Panc1 (cell line): ENCODE data around the gene BARHL1. TPM values are rescaled to one million over a fixed set of nuclear protein-coding genes. Genes with fewer than 3 reads are reported as not detected.

Experiments
- ATAC-seq: fragments of 200-7000 bp; cut with Tn5 transposase; 2 replicates; pipeline ENCODE4 v1.9.1; 2020; ENCODE audit warnings: mild to moderate bottlenecking, moderate library complexity
- BruUV-seq: library from RNA; stranded (reverse); fragments of 400-500 nt; replicated peaks from 2 replicates; lab custom pipeline; 2021; lab: Mats Ljungman, UMichigan
- CTCF ChIA-PET: fragments of 300-600 bp; sonication (Branson Sonifier 250); formaldehyde crosslinking; loops from one replicate; lab custom pipeline; 2022; ENCODE audit warnings: antibody characterized with exemption; lab: Charles Lee
- POLR2A ChIA-PET: fragments of 300-600 bp; sonication (Branson Sonifier 250); formaldehyde crosslinking; loops from one replicate; lab custom pipeline; 2022; ENCODE audit warnings: antibody characterized with exemption; lab: Charles Lee
- DNase-seq: peaks from one replicate; pipeline ENCODE4 v3.0.0-alpha.2; 2010; ENCODE audit warnings: low read depth, low spot score
- H3K27ac ChIP-seq: 2 replicates; pipeline ENCODE4 v1.5.1; 2011; ENCODE audit warnings: mild to moderate bottlenecking, low read length, inconsistent platforms
- H3K27me3 ChIP-seq: fragments of 200-500 bp; sonication (Bioruptor generic); 2 replicates; pipeline ENCODE4 v1.6.0; 2014; ENCODE audit warnings: low read length, inconsistent platforms; ENCODE audit not compliant: control insufficient read depth, insufficient read depth
- H3K36me3 ChIP-seq: fragments of 200-500 bp; sonication (Bioruptor generic); 2 replicates; pipeline ENCODE4 v1.5.1; 2014; ENCODE audit warnings: inconsistent platforms, mild to moderate bottlenecking, low read length, moderate library complexity; ENCODE audit not compliant: control insufficient read depth, insufficient read depth
- H3K4me1 ChIP-seq: 2 replicates; pipeline ENCODE4 v1.5.1; 2011; ENCODE audit warnings: inconsistent platforms, mild to moderate bottlenecking, low read length, moderate library complexity; ENCODE audit not compliant: control insufficient read depth, insufficient read depth
- H3K4me3 ChIP-seq, 2 experiments: 2 replicates each; pipeline ENCODE4 v1.5.1; 2011 to 2012; ENCODE audit warnings: low read depth in 2 of 2, low read length in 2 of 2, mild to moderate bottlenecking in 2 of 2, inconsistent platforms in 1 of 2, moderate library complexity in 1 of 2
- H3K9me3 ChIP-seq: fragments of 200-500 bp; sonication (Bioruptor generic); 2 replicates; pipeline ENCODE4 v1.5.1; 2014; ENCODE audit warnings: low read depth, mild to moderate bottlenecking, inconsistent platforms, low read length, moderate library complexity; ENCODE audit not compliant: control insufficient read depth, insufficient read depth
- POLR2AphosphoS5 ChIP-seq: IDR thresholded peaks from 2 replicates; pipeline ENCODE4 v1.6.1; 2012; ENCODE audit warnings: mild to moderate bottlenecking, low read depth, low read length, moderate library complexity
- SIN3A ChIP-seq: IDR thresholded peaks from 2 replicates; pipeline ENCODE4 v1.6.1; 2012; ENCODE audit warnings: low read depth, mild to moderate bottlenecking, low read length, moderate library complexity, borderline replicate concordance; ENCODE audit not compliant: insufficient read depth
- TCF7L2 ChIP-seq: IDR thresholded peaks from 2 replicates; pipeline ENCODE4 v1.6.1; 2011; ENCODE audit warnings: mild to moderate bottlenecking, low read depth, low read length, inconsistent platforms
- in situ Hi-C: cut with HindIII; loops from 2 replicates; pipeline ENCODE4 v1.10.0; 2016; ENCODE audit warnings: low sequenced_read_pairs, low pct_unique_long_range_greater_than_20kb
- intact Hi-C: fragments of 100-400 bp; cut with micrococcal nuclease; formaldehyde crosslinking; loops from one replicate; pipeline ENCODE4 v1.10.0; 2022; ENCODE audit not compliant: unreplicated experiment
- total RNA-seq: library from RNA; stranded (reverse); gene quantifications from one replicate; pipeline ENCODE4 v1.2.1, GENCODE V29; 2021; ENCODE audit not compliant: unreplicated experiment
- TF ChIP-seq, protein P1 (sequence below), 2 experiments: IDR thresholded peaks; 2 replicates each; pipeline ENCODE4 v1.6.1; 2011 to 2012; ENCODE audit warnings: low read depth in 2 of 2, control low read depth in 1 of 2, low read length in 1 of 2, mild to moderate bottlenecking in 1 of 2, moderate library complexity in 1 of 2; ENCODE audit not compliant: insufficient read depth in 1 of 2
- TF ChIP-seq, protein P2 (sequence below): fragments of 450-650 bp; IDR thresholded peaks from 2 replicates; pipeline ENCODE4 v1.5.1; 2017; ENCODE audit warnings: mild to moderate bottlenecking

The BARHL1 gene
- total RNA-seq, 1 experiment from 2014 or later: not detected

DNA sequence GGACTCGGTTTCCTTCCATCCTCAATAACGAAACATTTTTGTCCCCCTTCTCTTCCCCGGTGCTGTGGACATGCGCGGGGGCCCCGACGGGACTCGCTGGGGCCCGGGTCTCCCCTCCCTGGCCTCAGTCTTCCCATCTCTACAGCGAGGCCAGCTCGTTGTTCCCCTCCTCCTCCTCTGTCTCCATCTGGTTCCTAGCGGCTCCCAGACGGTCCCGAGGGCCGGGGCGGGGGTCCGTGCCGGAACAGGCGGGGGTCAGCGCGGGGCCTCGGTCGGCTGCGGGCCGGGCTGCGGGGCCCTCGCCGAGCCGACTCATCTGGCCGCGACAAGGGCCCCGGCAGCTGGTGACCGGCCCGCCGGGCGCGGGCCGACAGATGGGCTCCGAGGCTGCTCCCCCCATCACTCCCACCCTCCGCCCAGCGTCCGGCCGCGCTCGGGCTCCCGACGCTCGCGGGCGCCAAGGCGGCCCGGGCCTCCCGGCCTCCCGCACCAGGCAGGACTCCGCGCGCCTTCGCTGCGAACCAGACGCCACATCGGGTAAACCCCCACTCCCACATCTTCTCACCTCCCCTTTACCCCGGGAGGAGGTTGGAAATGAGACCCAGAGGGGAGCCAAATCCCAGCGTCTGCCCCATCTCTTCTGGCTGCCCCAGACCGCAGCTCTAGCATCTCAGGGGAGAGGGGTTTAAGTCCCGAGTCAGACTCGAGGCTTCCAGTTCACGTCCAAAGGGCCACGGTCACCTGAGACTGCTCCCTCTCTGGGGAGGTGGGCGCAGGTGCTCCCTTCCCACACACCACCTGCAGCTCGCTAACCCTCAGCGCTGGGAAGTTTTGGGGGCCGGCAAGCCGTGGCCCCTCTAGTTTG lies 8.1 kb downstream of the BARHL1 start:
- Histone ChIP-seq H3K36me3 (no peaks in the 10 kb centered on the region), H3K27ac (no peak overlapping the region), H3K4me1 (no peaks in the 10 kb centered on the region), H3K4me3 (no peak overlapping the region), H3K9me3 (no peaks in the 10 kb centered on the region), H3K27me3 (no peaks in the 10 kb centered on the region; the same call in 1 of the 2 replicates)
- in situ Hi-C loops (no loop called here), intact Hi-C loops (no loop called here)
- CTCF ChIA-PET: no interaction called here
- POLR2A ChIA-PET: no interaction called here
- ATAC-seq (no peak), DNase-seq (no peak)
- TF ChIP-seq, protein P1, sequence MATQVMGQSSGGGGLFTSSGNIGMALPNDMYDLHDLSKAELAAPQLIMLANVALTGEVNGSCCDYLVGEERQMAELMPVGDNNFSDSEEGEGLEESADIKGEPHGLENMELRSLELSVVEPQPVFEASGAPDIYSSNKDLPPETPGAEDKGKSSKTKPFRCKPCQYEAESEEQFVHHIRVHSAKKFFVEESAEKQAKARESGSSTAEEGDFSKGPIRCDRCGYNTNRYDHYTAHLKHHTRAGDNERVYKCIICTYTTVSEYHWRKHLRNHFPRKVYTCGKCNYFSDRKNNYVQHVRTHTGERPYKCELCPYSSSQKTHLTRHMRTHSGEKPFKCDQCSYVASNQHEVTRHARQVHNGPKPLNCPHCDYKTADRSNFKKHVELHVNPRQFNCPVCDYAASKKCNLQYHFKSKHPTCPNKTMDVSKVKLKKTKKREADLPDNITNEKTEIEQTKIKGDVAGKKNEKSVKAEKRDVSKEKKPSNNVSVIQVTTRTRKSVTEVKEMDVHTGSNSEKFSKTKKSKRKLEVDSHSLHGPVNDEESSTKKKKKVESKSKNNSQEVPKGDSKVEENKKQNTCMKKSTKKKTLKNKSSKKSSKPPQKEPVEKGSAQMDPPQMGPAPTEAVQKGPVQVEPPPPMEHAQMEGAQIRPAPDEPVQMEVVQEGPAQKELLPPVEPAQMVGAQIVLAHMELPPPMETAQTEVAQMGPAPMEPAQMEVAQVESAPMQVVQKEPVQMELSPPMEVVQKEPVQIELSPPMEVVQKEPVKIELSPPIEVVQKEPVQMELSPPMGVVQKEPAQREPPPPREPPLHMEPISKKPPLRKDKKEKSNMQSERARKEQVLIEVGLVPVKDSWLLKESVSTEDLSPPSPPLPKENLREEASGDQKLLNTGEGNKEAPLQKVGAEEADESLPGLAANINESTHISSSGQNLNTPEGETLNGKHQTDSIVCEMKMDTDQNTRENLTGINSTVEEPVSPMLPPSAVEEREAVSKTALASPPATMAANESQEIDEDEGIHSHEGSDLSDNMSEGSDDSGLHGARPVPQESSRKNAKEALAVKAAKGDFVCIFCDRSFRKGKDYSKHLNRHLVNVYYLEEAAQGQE (IDR thresholded peaks at IDR 0.05; ENCODE audit: insufficient read depth in 1 of 2, low read depth in 2 of 2, low read length in 1 of 2): no peak
- no peak for TF ChIP-seq POLR2AphosphoS5
- no peak for TF ChIP-seq SIN3A
- TF ChIP-seq, protein P2, sequence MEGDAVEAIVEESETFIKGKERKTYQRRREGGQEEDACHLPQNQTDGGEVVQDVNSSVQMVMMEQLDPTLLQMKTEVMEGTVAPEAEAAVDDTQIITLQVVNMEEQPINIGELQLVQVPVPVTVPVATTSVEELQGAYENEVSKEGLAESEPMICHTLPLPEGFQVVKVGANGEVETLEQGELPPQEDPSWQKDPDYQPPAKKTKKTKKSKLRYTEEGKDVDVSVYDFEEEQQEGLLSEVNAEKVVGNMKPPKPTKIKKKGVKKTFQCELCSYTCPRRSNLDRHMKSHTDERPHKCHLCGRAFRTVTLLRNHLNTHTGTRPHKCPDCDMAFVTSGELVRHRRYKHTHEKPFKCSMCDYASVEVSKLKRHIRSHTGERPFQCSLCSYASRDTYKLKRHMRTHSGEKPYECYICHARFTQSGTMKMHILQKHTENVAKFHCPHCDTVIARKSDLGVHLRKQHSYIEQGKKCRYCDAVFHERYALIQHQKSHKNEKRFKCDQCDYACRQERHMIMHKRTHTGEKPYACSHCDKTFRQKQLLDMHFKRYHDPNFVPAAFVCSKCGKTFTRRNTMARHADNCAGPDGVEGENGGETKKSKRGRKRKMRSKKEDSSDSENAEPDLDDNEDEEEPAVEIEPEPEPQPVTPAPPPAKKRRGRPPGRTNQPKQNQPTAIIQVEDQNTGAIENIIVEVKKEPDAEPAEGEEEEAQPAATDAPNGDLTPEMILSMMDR: no peak
- TF ChIP-seq TCF7L2: no peak
- BruUV-seq: no TSS peak

- H3K4me1 ChIP-seq: no peaks in the 10 kb centered on the region
- H3K27ac ChIP-seq: no peak overlapping the region
- no peak for DNase-seq
- POLR2A ChIA-PET: no interaction called here
- BruUV-seq: no TSS peak
- CTCF ChIA-PET: no interaction called here
- intact Hi-C loops: no loop called here
- in situ Hi-C loops: no loop called here
- TF ChIP-seq, protein P2: no peak
- TF ChIP-seq TCF7L2: no peak
- TF ChIP-seq POLR2AphosphoS5: no peak
- TF ChIP-seq, protein P1 (IDR thresholded peaks at IDR 0.05; ENCODE audit: insufficient read depth in 1 of 2, low read depth in 2 of 2, low read length in 1 of 2): no peak
- TF ChIP-seq SIN3A: no peak
- H3K9me3 ChIP-seq: no peaks in the 10 kb centered on the region
- no peaks in the 10 kb centered on the region; the same call in 1 of the 2 replicates for H3K27me3 ChIP-seq
- no peaks in the 10 kb centered on the region for H3K36me3 ChIP-seq
- ATAC-seq: no peak
- H3K4me3 ChIP-seq: no peak overlapping the region
Observed at GRCh38 chr9:132591244-132591643, 8.8 kb downstream of the BARHL1 start.
